CD4-positive, alpha-beta T cell treated with Interleukin-15 for 4 hours (primary cell): ENCODE results near the gene PSMD12.
"Not testable (repeated sequence)": the region's sequence is repeated elsewhere in the genome, so short reads cannot be mapped to it uniquely, and the experiment has no call there.

ENCODE experiments used
- DNase-seq: peaks from one replicate; pipeline ENCODE4 v3.0.0-alpha.2; 2020; ENCODE audit warnings: low spot score

Gene PSMD12

DNA sequence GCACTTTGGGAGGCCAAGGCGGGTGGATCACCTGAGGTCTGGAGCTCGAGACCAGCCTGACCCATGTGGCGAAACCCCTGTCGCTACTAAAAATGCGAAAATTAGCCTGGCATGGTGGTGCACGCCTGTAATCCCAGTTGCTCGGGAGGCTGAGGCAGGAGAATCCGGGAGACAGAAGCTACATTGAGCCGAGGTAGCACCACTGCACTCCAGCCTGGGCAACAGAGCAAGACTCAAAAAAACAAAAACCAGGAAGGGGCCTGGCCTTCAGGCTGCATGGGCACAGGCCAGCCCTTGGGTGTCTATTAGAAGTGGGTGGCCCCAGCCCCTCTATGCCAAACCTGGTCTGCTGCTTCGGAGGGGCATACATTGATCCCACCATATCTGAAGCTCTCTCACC lies 56.0 kb downstream of the PSMD12 start:
- DNase-seq, result no peak

GRCh38 chr17:67305446-67306235 lies 60.7 kb downstream of the PSMD12 start:
- DNase-seq, result not testable (repeated sequence)

- DNase-seq, result no peak
Measured at GRCh38 chr17:67297454-67297960, 68.9 kb downstream of the PSMD12 start.

DNA sequence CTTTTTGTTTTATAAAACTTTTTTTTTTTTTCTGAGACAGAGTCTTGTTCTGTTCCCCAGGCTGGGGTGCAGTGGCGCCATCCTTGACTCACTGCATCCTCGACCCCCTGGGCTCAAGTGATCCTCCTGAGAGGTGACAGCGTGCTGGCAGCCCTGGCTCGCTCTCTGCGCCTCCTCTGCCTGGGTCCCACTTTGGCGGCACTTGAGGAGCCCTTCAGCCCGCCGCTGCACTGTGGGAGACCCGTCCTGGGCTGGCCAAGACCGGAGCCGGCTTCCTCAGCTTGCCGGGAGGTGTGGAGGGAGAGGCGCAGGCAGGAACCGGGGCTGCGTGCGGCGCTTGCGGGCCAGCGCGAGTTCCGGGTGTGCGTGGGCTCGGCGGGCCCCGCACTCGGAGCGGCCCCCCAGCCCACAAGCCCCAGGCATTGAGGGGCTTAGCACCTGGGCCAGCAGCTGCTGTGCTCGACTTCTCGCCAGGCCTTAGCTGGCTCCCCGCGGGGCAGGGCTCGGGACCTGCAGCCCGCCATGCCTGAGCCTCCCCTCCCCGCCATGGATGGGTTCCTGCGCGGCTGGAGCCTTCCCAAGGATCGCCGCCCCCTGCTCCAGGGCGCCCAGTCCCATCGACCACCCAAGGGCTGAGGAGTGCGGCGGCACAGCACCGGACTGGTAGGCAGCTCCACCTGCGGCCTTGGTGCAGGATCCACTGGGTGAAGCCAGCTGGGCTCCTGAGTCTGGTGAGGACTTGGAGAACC lies 71.8 kb downstream of the PSMD12 start:
- DNase-seq, result no peak

GRCh38 chr17:67293251-67294203 lies 72.8 kb downstream of the PSMD12 start:
- peak; percentile 70 for DNase-seq

DNA sequence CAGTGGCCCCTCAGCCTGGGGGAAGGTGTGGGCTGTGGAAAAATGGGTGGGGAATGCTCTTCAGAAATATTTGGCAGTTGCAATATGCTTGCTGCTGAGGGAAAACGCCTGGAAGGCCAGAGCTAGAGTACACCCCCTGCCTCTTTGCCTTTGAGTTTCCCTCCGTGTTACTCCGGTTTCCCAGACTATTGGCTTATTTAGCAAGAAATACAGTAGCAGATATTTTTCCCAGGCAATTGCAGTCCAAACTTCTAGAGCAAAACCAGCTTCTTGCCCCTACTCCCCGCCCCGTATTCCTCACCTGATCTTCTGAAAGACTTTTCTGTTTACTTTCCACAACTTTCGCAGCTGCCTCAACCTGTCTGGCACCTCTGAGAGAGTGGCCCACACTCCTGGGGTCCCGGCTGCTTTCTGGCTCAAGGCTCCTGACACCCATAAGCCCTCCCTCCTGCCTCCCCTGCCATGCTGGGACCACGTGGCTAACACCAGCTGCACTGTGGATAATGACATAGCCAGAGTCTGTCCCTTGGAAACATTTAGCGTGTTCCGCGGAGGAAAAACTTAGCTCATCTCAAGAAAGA lies 75.6 kb downstream of the PSMD12 start:
- DNase-seq, result no peak

GRCh38 chr17:67290244-67290643 lies 76.1 kb downstream of the PSMD12 start:
- DNase-seq, result no peak

GRCh38 chr17:67289181-67289876 lies 77.0 kb downstream of the PSMD12 start:
- DNase-seq, result no peak
